Transverse colon (tissue), 4 donors: Measurements from ENCODE around the gene BTBD17.

Experiments used
- EP300 ChIP-seq: sonication (generic); formaldehyde crosslinking; IDR thresholded peaks from one replicate; pipeline ENCODE4 v1.6.1; 2017; ENCODE audit warnings: antibody characterized with exemption, low read depth
- POLR2A ChIP-seq: fragments of 450-650 bp; IDR thresholded peaks from one replicate; pipeline ENCODE4 v1.6.1; 2016; ENCODE audit warnings: antibody characterized with exemption, mild to moderate bottlenecking, moderate library complexity
- POLR2AphosphoS5 ChIP-seq, 3 donors: sonication (generic); formaldehyde crosslinking; IDR thresholded peaks; one replicate each; pipeline ENCODE4 v1.6.1; 2016; ENCODE audit warnings: antibody characterized with exemption in 3 of 3
- TF ChIP-seq, protein P1 (sequence below), 5 experiments: fragments of 200-600 bp in 3 of 5; fragments of 450-650 bp in 2 of 5; sonication (generic) in 3 of 5; IDR thresholded peaks; 1 replicate in 2 of 5; 2 replicates in 3 of 5; pipeline ENCODE4 v1.5.1; 2016 to 2017; ENCODE audit warnings: antibody characterized with exemption in 5 of 5, inconsistent platforms in 3 of 5, mild to moderate bottlenecking in 2 of 5, moderate library complexity in 1 of 5

DNA sequence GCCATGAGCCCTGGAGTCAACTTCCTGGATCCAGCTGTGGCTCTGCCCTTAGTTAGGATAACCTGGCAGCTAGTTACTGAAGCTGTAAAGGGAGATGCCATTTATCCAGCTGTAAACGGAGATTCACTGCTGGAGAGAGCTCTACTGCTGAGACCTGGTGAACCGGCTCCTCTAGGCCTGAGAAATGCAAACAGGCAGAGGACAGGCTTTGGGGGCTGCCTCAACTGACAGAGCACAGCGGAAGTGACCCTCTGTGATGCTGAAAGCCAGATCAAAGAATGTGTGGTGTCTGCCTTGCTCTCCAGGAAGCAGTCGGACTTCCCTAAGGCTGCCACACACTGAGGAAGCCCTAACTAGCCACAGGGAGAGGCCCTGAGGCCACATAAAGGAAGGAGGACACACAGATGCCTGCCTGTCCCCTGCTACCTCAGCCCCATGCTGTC lies 48.4 kb upstream of the BTBD17 start:
- TF ChIP-seq POLR2A (no peak), EP300 (no peak), POLR2AphosphoS5 (IDR thresholded peaks at IDR 0.05) (no peak)
- TF ChIP-seq, protein P1, sequence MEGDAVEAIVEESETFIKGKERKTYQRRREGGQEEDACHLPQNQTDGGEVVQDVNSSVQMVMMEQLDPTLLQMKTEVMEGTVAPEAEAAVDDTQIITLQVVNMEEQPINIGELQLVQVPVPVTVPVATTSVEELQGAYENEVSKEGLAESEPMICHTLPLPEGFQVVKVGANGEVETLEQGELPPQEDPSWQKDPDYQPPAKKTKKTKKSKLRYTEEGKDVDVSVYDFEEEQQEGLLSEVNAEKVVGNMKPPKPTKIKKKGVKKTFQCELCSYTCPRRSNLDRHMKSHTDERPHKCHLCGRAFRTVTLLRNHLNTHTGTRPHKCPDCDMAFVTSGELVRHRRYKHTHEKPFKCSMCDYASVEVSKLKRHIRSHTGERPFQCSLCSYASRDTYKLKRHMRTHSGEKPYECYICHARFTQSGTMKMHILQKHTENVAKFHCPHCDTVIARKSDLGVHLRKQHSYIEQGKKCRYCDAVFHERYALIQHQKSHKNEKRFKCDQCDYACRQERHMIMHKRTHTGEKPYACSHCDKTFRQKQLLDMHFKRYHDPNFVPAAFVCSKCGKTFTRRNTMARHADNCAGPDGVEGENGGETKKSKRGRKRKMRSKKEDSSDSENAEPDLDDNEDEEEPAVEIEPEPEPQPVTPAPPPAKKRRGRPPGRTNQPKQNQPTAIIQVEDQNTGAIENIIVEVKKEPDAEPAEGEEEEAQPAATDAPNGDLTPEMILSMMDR (IDR thresholded peaks at IDR 0.05), result no peak
